Eye (tissue), 1 donor: ENCODE measurements around the gene IKBKE.
A peak's percentile ranks its signal among the peaks of the same experiment; 100 is the strongest.

Experiments
- DNase-seq: peaks from one replicate; pipeline ENCODE4 v3.0.0-alpha.2; 2015

The IKBKE gene

DNA sequence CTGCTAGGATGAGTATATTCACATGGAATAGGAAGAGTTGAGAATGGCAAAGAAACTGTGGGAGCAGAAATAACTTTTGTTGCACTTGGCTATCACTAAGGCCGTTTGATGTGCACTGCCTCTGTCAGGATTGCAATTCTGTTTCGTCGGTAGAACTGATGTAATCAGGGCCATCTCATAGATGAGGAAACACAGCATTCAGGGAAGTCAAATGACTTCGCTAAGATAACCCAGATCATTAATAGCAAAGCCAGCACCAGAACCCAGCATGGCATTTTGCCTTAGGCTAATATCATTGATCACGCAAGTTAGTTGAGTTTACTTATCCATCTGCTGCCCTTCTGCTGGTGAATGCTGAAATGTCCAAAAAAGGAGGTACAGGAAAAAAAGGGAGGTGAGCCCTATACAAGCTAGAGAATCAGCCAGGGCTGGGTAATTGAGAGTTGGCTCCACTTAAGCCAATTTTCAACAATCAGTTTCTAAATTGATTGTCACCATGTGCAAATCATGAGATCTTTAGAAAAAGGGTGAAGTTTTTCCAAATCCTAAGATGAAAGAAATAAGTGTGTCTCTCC is 44.6 kb downstream of the IKBKE start:
- no peak for DNase-seq

GRCh38 chr1:206516728-206516990 is 46.4 kb downstream of the IKBKE start:
- DNase-seq = no peak

GRCh38 chr1:206517784-206518183 is 47.5 kb downstream of the IKBKE start:
- DNase-seq = peak; percentile 80

GRCh38 chr1:206518206-206518605 is 47.9 kb downstream of the IKBKE start:
- no peak for DNase-seq

DNA sequence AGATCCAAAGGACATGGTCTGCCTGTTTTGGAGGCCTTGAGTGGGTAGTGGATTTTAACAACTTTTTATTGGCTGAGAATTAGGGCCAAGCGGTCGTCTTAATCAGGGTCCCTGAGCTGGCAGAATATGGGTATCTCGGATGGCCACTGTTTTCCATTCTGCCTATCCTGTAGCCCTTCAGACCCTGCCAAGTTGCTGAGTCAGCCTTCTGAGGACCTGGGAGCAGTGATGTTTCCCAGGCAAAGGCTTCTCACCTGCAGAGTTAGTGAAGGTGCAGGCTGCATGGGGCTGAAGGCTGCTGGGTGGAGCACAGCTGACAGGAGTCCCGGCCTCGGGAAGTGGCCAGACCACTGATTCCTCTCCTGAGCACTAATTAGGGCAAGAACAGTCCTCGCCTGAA is 48.5 kb downstream of the IKBKE start:
- DNase-seq = no peak

DNA sequence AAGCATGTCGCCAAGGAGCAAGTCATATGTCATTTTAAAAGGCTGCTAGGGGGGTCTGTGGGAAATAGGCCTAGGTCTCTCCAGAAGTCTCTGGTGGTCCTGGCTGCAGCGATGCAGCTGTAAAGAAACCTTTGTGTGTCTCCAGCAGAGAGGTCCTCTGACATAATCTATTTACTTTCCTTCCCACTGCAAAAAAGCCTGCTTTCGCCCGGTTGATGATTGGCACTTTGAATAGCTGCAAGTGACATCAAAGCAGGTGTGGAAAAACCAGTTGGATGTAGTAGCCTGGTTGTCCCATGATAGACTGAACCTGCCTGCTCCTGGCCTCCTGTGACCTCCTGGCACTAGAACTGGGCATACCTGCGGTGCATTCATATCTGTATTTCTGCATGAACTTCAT is 50.9 kb downstream of the IKBKE start:
- peak; percentile 47 for DNase-seq

GRCh38 chr1:206521694-206522402 is 51.6 kb downstream of the IKBKE start:
- DNase-seq = no peak

DNA sequence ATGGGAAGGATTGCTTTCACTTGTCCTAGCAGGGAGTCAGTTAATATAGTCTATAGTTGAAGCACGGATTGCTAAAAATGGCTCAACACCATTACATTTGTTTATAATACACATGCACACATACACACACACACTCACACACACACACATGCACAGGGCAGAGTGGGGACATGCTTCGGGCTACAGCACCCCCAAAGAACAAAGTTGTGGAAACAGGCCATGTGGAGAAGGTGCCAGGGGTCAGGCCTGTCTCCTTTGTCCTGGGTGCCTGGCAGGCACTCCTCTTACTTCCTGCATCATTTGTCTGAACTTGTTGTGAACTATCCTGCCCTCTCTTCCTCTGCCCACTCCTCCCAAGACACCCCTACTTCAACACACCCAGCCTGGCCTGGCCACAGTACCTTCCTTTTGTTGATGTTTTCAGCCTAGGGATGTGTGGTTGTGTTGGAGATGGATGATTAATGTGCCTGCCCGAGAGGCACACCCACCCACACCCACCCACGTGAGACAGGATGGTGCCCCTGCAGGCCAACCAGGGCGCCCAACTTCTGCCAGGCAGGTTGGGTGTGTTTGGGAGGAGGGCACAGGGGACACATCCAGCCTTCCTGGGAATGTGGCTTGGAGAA is 54.6 kb downstream of the IKBKE start:
- no peak for DNase-seq

- DNase-seq = no peak
Observed at GRCh38 chr1:206526064-206526911, 56.0 kb downstream of the IKBKE start.

GRCh38 chr1:206529425-206529824 is 59.1 kb downstream of the IKBKE start:
- DNase-seq = no peak

DNA sequence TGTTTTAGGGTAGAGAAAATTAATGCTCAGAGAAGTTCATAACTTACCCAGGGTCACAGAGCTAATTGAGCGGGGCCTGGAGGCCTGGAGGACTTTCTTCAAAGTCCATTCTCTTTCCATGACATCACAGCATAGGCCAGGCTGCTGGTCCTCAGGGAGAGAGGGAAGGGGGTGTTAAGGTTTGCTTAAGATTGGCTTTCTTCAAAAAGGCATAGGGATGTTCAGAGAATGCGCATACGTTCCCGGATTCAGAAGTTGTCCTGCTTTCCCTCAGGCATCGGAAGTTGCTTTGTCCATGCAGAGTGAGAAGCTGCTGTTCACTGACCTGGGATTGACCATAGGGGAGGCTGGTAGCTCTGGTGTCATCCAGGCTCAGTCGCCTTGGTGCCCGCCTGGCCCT is 62.1 kb downstream of the IKBKE start:
- no peak for DNase-seq

- DNase-seq = no peak
Observed at GRCh38 chr1:206534552-206534951, 64.3 kb downstream of the IKBKE start.

DNA sequence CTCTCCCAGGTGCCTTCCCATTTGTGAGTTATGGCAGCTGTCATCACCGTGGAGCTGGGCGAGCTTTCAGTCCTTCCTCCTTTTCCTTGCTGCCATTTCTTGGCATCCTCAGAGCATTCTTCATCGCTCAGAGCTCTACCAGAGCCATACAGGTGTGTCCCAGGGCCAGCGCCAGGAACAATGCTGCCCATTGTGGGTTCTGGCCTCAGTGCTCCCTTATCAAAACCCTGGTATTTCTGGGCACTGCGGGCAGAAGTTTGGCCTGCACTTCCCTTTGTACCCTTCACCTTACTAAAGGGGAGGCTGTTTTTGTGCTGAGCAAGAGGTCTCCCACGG is 65.5 kb downstream of the IKBKE start:
- DNase-seq = no peak

GRCh38 chr1:206537141-206537540 is 66.9 kb downstream of the IKBKE start:
- DNase-seq = no peak

- no peak for DNase-seq
Observed at GRCh38 chr1:206538086-206538770, 68.0 kb downstream of the IKBKE start.

- DNase-seq = no peak
Observed at GRCh38 chr1:206538901-206539640, 68.8 kb downstream of the IKBKE start.

DNA sequence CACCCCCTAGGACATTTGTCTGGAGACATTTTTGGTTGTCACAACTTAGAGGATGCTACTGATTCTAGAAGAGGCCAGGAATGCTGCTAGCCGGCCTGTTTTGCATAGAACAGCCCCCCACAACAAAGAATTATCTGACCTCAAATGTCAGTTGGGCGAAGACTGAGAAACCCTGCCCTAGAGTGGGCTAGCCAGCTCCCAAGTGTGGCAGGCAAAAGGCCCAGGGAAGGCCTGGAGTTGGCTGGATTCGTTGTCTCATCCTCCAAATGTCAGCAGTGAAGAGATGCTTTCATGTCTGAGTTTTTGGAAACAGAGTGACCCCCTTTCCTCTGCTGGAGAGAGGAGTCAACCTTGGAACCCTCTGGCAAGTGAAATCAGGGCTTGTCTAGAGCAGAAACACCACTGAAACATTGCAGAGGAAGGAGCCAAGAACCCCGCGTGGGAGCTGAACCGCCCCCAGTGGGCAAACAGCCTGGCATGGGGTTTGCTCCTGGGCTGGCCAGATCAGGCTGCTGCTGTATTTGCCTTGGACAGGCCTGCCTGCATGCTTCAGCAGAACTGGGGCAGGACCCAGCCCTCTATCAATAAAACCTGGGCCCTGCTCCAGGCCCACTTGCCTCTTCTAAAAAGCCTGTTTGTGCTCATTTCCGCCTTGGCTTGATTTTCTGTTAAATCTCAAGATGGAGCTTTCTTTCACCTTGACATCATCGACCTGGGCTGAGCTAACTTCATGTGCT is 69.9 kb downstream of the IKBKE start:
- DNase-seq = no peak

DNA sequence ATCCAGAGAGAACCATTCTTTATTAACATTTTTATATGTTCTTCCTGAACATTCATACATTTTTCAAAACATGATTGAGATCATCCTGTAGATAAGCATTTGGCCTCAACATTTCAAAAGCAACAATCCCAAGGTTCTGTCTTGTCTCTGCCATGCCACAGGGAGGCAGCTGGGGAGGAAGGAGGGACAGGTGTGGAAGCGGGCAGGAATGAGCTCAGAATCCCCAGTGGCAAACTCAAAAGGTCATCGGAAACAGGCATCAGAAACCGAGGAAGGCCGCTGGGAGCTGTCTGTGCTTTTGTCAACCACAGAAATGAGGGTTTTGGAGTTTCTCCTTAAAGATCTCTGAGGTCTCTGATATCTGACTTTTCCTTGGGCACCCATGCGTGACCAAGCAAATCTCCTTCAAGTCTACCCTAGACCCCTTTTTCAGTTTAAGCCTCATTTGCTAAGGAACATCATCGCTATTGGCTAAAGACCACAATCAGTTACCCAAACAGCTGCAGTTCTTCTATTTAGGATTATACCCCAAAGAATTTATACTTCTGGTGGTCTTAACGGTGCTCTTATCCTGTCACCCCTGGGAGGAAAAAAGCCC is 71.1 kb downstream of the IKBKE start:
- DNase-seq = no peak

GRCh38 chr1:206544562-206545257 is 74.4 kb downstream of the IKBKE start:
- DNase-seq = peak; percentile 90

DNA sequence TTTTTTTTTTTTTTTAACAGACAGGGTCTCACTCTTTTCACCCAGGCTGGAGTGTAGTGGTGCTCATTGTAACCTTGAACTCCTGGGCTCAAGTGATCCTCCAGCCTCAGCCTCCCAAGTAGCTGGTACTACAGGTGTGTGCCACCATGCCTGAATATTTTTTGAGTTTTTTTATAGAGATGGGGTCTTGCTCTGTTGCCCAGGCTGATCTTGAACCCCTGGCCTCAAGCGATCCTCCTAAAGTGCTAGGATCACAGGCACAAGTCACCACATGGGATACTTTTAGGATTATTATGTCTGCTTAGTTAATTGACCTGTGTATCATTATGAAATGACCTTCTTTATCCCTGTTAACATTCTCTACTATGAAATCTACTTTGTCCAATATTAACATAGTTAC is 75.1 kb downstream of the IKBKE start:
- DNase-seq = no peak
